Omental fat pad (tissue), 4 donors: ENCODE measurements around the gene NSD1. TPM values are rescaled to one million over a fixed set of nuclear protein-coding genes. Genes with fewer than 3 reads are reported as not detected.
"Not testable (repeated sequence)": the region's sequence is repeated elsewhere in the genome, so short reads cannot be mapped to it uniquely, and the experiment has no call there.

Experiments used
- ATAC-seq: fragments of 150-250 bp; one replicate; pipeline ENCODE4 v1.9.1; 2016; ENCODE audit warnings: mild to moderate bottlenecking, moderate library complexity; ENCODE audit not compliant: low FRiP score
- DNase-seq: peaks from one replicate; pipeline ENCODE4 v3.0.0-alpha.2; 2019; ENCODE audit warnings: low spot score
- total RNA-seq, 4 donors: library from RNA; depleted of rRNA; stranded (reverse); fragments of >200 nt; gene quantifications; one replicate each; pipeline ENCODE4 v1.1.0, GENCODE V29; 2016
- TF ChIP-seq, protein P1 (sequence below), 3 donors: fragments of 450-650 bp; IDR thresholded peaks; one replicate each; pipeline ENCODE4 v1.5.1; 2016 to 2017; ENCODE audit warnings: antibody characterized with exemption in 3 of 3, mild to moderate bottlenecking in 3 of 3, moderate library complexity in 2 of 3

NSD1 gene
- total RNA-seq, 4 donors from 2014 or later, result 32.3 to 52.6 (median 36.1) TPM

DNA sequence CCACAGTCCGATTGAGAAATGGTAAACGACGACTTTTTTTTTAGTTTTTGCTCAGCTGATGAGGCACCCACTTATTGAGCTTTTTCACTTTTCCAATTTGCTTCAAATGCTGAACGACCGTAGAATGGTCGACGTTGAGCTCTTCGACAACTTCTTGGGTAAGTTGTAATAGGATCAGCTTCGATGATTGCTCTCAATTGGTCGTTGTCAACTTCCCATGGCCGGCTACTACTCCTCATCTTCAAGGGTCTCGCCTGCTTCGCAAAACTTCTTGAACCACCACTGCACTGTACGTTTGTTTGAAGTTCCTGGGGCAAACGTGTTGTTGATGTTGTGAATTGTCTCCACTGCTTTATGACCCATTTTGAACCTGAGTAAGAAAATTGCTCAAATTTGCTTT, 35.7 kb downstream of the NSD1 start:
- TF ChIP-seq, protein P1, sequence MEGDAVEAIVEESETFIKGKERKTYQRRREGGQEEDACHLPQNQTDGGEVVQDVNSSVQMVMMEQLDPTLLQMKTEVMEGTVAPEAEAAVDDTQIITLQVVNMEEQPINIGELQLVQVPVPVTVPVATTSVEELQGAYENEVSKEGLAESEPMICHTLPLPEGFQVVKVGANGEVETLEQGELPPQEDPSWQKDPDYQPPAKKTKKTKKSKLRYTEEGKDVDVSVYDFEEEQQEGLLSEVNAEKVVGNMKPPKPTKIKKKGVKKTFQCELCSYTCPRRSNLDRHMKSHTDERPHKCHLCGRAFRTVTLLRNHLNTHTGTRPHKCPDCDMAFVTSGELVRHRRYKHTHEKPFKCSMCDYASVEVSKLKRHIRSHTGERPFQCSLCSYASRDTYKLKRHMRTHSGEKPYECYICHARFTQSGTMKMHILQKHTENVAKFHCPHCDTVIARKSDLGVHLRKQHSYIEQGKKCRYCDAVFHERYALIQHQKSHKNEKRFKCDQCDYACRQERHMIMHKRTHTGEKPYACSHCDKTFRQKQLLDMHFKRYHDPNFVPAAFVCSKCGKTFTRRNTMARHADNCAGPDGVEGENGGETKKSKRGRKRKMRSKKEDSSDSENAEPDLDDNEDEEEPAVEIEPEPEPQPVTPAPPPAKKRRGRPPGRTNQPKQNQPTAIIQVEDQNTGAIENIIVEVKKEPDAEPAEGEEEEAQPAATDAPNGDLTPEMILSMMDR (IDR thresholded peaks at IDR 0.05), result no peak
- no peak for ATAC-seq
- no peak for DNase-seq

DNA sequence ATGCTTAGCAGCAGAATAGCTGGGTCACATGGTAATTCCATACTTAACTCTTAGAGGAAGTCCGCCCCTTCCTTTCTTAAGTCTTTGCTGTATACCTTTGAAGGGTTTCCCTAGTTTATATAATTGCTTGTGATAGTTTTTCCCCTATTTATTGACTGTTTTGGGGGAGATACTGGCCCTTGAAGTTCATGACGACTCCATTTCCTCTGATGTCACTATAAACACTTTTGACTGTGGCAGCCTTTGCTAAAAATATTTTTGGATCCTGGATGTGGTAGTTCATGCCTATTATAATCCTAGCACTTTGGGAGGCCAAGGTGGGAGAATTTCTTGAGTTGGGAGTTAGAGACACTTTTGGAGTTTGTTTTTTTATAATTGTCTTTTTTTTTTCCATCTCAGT, 38.4 kb downstream of the NSD1 start:
- DNase-seq (no peak), ATAC-seq (no peak)
- TF ChIP-seq, protein P1 (IDR thresholded peaks at IDR 0.05), result no peak

DNA sequence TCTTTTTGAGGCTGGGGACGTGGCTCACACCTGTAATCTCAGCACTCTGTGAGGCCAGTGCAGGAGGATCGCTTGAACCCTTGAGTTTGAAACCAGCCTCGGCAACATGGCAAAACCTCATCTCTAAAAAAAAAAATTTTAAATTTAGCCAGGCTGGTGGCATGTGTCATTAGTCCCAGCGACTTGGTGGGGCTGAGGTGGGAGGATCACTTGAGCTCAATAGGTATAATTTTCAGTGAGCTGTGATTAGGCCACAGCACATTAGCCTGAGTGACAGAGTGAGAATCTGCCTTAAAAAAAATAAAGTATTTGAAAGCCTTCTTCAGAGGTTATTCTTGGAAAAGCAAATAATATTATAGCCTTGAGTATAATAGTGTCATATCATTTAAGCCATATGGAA, 41.8 kb downstream of the NSD1 start:
- ATAC-seq (no peak), DNase-seq (no peak)
- TF ChIP-seq, protein P1 (IDR thresholded peaks at IDR 0.05), result no peak

DNA sequence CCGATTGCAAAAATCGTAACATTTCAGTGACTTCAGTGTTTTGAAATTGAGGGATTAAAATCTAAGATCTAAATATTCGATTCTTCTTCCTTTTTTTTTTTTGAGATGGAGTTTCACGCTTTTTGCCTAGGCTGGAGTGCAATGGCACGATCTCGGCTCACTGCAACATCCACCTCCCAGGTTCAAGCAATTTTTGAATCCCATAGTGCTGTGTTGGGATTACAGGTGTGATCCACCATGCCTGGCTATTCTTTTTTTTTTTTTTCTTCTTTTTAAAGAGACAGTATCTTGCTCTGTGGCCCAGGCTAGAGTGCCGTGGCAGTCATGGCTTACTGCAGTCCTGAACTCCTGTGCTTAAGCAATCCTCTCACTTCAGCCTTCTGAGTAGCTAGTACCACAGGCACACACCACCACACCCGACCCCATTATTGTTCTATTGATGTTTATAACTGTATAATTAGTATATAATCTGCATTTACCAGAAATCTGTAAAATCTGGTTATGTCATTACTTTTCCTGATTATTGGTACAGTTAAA, 42.7 kb downstream of the NSD1 start:
- TF ChIP-seq, protein P1 (IDR thresholded peaks at IDR 0.05), result no peak
- ATAC-seq (no peak), DNase-seq (no peak)

DNA sequence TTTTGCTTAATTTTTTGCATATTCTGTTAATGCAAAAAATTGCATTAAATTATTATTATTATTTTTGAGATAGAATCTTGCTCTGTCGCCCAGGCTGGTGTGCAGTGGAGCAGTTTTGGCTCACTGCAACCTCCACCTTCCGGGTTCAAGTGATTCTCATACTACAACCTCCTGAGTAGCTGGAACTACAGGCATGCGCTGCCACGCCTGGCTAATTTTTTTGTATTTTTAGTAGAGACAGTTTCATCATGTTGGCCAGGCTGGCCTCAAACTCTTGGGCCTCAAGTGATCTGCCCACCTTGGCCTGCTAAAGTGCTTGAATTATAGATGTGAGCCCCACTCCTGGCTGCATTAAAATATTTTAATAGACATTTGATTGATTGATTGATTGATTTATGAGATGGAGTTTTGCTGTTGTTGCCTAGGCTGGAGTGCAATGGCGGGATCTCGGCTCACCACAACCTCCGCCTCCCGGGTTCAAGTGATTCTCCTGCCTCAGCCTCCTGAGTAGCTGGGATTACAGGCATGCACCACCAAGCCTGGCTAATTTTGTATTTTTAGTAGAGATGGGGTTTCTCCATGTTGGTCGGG, 44.4 kb downstream of the NSD1 start:
- DNase-seq, ATAC-seq: not testable (repeated sequence)

DNA sequence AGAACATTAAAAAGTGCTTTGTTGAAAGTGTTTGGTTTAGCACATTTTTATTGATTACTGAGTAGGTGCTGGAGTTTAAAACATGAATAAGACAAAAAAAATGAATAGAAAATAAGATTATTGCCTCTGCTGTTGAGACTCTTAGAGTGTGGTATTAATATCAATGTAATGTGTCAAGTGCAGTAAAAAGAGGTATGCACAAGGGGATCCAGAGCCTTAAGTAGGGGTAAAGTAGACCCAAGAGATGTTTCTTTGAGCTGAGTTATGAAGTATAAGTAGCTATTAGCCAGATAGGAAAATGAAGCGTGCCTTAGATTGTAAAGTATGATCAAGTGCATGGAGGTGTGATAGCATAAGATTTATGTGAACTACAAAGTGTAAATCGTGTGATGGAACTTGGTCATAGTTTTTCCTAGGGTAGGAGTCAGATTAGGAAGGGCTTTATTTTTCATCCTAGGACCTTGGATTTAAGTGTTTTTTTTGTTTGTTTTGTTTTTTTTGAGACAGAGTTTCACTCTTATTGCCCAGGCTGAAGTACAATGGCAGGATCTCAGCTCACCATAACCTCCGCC, 45.2 kb downstream of the NSD1 start:
- ATAC-seq, result no peak
- DNase-seq, result no peak
- TF ChIP-seq, protein P1 (IDR thresholded peaks at IDR 0.05), result no peak

DNA sequence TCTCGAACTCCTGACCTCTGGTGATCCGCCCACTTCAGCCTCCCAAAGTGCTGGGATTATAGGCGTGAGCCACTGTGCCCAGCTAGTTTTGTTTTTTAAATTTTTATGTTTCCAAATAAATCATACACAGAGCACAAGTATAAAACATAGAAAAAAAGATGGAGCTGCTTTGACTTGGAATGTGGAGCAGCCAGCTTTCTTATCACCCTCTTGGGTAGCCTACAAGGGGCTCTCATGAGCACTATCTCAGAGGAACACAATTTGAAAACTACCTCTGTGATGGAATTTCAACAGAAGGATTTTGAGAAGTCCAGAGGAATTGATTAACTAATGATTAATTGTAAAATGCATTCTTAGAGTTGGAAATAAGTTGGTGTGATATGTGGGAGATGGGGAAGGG, 45.9 kb downstream of the NSD1 start:
- TF ChIP-seq, protein P1 (IDR thresholded peaks at IDR 0.05), result no peak
- DNase-seq, result no peak
- ATAC-seq, result no peak
